ENCODE results near the gene CBARP.

DNA sequence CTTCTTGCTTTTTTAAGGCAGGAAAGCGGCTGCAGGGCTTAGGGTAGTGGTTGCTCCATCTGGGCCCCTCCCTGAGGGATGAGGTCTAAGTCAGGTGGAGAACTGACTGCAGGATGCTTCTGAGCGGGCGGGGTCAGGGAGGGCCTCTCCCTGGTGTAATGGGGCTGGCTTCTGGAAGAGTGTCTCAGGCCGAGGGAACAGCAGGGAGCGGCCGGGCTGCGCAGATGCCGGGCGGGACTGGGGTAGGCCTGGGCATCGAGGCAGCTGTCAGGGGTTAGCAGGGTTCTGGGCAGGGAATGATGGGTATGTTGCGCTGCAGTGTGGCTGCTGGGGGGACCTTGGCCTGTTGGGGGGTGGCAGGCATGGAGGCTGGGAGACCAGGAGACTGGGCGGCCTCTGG, 40.3 kb upstream of the CBARP start:
- TF ChIP-seq, protein P1, sequence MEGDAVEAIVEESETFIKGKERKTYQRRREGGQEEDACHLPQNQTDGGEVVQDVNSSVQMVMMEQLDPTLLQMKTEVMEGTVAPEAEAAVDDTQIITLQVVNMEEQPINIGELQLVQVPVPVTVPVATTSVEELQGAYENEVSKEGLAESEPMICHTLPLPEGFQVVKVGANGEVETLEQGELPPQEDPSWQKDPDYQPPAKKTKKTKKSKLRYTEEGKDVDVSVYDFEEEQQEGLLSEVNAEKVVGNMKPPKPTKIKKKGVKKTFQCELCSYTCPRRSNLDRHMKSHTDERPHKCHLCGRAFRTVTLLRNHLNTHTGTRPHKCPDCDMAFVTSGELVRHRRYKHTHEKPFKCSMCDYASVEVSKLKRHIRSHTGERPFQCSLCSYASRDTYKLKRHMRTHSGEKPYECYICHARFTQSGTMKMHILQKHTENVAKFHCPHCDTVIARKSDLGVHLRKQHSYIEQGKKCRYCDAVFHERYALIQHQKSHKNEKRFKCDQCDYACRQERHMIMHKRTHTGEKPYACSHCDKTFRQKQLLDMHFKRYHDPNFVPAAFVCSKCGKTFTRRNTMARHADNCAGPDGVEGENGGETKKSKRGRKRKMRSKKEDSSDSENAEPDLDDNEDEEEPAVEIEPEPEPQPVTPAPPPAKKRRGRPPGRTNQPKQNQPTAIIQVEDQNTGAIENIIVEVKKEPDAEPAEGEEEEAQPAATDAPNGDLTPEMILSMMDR (conservative IDR thresholded peaks at IDR 0.05; ENCODE audit: low read depth, low read length) = no peak
- no peak for TF ChIP-seq EZH2 (IDR thresholded peaks at IDR 0.05; ENCODE audit: borderline replicate concordance, low read depth, low read length, poor library complexity, severe bottlenecking)
